WI38 (cell line): ENCODE data around the gene OSER1.

ENCODE experiments used
- H3K4me3 ChIP-seq: 2 replicates; pipeline ENCODE4 v1.5.1; 2011; ENCODE audit warnings: low read depth, mild to moderate bottlenecking, control low read depth, low read length
- TF ChIP-seq, protein P1 (sequence below): IDR thresholded peaks from 2 replicates; pipeline ENCODE4 v1.5.1; 2012; ENCODE audit warnings: low read depth, mild to moderate bottlenecking, control low read depth, low read length

OSER1 gene

GRCh38 chr20:44223721-44224120 lies 13.2 kb upstream of the OSER1 start:
- H3K4me3 ChIP-seq: no peak overlapping the region
- TF ChIP-seq, protein P1, sequence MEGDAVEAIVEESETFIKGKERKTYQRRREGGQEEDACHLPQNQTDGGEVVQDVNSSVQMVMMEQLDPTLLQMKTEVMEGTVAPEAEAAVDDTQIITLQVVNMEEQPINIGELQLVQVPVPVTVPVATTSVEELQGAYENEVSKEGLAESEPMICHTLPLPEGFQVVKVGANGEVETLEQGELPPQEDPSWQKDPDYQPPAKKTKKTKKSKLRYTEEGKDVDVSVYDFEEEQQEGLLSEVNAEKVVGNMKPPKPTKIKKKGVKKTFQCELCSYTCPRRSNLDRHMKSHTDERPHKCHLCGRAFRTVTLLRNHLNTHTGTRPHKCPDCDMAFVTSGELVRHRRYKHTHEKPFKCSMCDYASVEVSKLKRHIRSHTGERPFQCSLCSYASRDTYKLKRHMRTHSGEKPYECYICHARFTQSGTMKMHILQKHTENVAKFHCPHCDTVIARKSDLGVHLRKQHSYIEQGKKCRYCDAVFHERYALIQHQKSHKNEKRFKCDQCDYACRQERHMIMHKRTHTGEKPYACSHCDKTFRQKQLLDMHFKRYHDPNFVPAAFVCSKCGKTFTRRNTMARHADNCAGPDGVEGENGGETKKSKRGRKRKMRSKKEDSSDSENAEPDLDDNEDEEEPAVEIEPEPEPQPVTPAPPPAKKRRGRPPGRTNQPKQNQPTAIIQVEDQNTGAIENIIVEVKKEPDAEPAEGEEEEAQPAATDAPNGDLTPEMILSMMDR: no peak

DNA sequence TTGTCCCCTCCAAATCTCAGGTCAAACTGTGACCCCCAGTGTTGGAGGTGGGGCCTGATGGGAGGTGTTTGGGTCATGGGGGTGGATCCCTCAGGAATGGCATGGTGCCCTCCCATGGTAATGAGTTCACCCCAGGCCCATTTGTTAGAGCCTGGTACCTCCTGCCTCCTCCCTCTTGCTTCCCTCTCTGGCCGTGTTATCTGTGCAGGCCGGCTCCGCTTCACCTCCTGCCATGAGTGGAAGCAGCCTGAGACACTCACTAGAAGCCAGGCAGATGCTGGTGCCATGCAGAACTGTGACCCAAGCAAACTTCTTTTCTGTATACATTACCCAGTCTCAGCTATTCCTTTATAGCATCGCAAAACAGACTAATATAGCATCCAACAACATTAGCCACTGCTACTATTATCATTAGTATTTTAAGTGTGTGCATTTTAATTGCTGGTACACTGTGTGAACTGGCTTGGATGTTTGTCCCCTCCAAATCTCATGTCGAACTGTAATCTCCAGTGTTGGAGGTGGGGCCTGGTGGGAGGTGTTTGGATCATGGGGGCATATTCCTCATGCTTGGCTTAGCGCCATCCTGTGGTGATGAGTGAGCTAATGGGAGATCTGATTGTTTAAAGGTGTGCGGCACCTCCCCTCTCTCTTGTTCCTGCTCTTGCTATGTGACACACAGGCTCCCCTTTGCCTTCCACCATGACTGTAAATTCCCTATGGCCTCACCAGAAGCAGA lies 12.2 kb upstream of the OSER1 start:
- H3K4me3 ChIP-seq: no peak overlapping the region

GRCh38 chr20:44222027-44222426 lies 11.5 kb upstream of the OSER1 start:
- no peak overlapping the region for H3K4me3 ChIP-seq
- TF ChIP-seq, protein P1: no peak

More for the DNA sequence above, 12.2 kb upstream of the OSER1 start:
- TF ChIP-seq, protein P1: no peak

DNA sequence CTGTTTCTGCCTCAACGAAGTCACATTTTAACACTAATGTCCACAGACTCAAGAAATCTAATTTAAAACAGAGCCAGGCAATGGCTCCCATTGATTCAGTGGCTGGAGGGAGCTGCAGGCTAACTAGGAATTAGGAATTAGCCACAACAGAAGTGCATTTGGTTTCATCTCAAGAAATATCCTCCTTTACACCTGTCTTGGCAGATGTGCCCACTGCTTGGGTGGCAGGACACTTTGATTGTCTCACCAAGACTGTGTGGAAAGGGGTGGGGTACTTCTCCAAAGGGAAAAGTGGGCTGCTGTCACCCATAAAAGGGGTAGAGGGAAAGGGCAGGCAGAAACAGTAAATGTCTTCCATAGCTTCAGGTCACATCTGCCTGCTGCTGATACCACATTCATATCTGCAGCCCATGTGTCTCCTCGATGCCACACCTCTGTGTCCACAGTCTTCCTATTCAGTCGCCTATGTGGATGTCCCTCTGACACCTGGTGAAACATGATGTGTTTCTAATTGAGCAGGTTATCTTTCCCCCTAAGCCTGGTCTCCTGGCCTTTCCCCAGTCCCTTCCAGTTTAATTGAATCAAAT lies 10.9 kb upstream of the OSER1 start:
- TF ChIP-seq, protein P1: no peak
- H3K4me3 ChIP-seq: no peak overlapping the region

- no peak overlapping the region for H3K4me3 ChIP-seq
- TF ChIP-seq, protein P1: no peak
Observed at GRCh38 chr20:44219791-44220190, 9.2 kb upstream of the OSER1 start.

DNA sequence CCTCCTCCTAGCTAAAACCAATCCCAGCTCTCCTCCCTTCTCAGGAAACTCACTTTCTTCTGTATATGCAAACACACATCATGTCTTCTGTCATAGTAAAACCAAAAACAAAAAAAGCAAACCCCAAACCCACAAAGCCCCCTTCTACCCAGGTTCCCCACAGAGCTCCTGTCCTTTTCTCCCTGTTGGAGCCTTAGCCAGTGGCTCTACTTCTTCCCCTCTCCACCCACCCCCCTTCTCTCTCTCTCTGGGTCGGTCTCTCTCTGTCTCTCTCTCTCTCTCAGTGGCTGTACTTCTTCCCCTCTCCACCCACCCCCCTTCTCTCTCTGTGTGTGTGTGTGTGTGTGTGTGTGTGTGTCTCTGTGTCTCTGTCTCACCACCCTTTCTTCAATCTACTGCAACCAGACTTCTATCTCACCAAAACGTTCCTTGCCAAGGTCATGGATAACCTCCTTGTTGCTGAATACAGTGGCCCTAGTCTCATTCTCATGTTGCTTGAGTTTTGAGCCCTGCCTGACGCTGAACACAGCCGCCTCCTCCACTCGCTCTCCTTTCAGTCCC lies 8.7 kb upstream of the OSER1 start:
- TF ChIP-seq, protein P1: no peak
- H3K4me3 ChIP-seq: no peak overlapping the region

GRCh38 chr20:44218446-44218845 lies 7.9 kb upstream of the OSER1 start:
- no peak overlapping the region for H3K4me3 ChIP-seq
- TF ChIP-seq, protein P1: no peak
